Activated T-helper 2 cell treated with anti-CD3 and anti-CD28 coated beads, Interferon-gamma antibody, Interleukin-2, Interleukin-4, amounts not matched to agents 10 μg/mL and 5 μg/mL and 100 μg/mL, durations not matched to agents 14 hours and 24 hours and 36 hours (primary cell): Measurements from ENCODE around the gene GLT8D2. TPM values are rescaled to one million over a fixed set of nuclear protein-coding genes. Genes with fewer than 3 reads are reported as not detected.

ENCODE experiments used
- DNase-seq: peaks from one replicate; pipeline ENCODE4 v3.0.0; 2021; ENCODE audit warnings: low spot score
- H3K27ac Mint-ChIP-seq: one replicate; pipeline ENCODE4 v1.8.0; 2021; ENCODE audit warnings: mixed read lengths
- H3K27me3 Mint-ChIP-seq: one replicate; pipeline ENCODE4 v1.8.0; 2021; ENCODE audit warnings: low read depth, mixed read lengths
- H3K36me3 Mint-ChIP-seq: one replicate; pipeline ENCODE4 v1.8.0; 2021; ENCODE audit warnings: low read depth, mixed read lengths
- H3K4me1 Mint-ChIP-seq: one replicate; pipeline ENCODE4 v1.8.0; 2021; ENCODE audit warnings: low read depth, mixed read lengths
- H3K4me3 Mint-ChIP-seq: one replicate; pipeline ENCODE4 v1.8.0; 2021; ENCODE audit warnings: low read depth, mild to moderate bottlenecking, moderate library complexity, mixed read lengths
- H3K9me3 Mint-ChIP-seq: one replicate; pipeline ENCODE4 v1.8.0; 2021; ENCODE audit warnings: mixed read lengths
- intact Hi-C: fragments of 100-400 bp; cut with micrococcal nuclease; formaldehyde crosslinking; loops from one replicate; pipeline ENCODE4 v1.15.1; 2023
- total RNA-seq: library from RNA; stranded (reverse); gene quantifications from 2 replicates; pipeline ENCODE4 v1.2.3, GENCODE V29; 2022

The GLT8D2 gene
- total RNA-seq, 1 donor from 2014 or later: 0.11 TPM

DNA sequence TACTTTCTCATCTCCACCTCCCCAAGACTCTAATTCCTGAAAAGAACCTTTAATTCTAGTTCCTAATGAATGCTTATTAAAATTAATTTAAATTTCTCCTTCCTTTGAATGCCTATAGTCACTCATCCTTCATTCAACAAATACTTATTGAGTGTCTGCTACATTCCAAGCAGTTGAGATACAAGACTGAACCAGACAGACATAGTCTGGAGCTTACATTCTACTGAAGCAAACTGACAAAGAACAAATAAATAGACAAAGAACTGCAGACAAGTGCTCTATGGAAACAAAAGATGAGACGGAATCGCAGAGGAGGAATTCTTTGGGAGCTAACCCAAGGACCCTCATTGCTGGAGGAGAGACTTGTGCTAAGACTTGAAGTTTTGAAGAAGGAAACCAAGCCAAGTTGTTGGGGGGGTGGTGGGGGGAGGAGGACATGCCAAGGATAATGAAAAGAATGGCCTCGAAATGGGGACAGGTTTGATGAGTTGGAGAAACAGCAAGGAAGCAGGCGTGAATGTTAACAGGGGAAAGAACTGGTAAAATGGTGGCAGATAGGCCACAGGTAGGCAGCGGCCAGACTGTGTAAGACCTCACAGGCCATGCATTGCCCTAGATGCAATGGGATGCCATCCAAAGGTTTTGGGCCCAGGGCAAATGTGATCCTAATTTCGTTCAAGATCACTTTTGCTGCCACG lies 94.0 kb downstream of the GLT8D2 start:
- DNase-seq: no peak
- Mint-ChIP-seq H3K4me1 (peaks cover 42% of the 10 kb centered on the region), H3K27ac (peak overlapping the region; percentile 97), H3K36me3 (peaks cover 48% of the 10 kb centered on the region), H3K27me3 (no peaks in the 10 kb centered on the region), H3K4me3 (peak overlapping the region; percentile 96), H3K9me3 (no peaks in the 10 kb centered on the region)
- intact Hi-C loops: loop anchor here (5.0 kb wide), 1 partner anchor 331 kb away; no protein-coding TSS in a partner anchor

DNA sequence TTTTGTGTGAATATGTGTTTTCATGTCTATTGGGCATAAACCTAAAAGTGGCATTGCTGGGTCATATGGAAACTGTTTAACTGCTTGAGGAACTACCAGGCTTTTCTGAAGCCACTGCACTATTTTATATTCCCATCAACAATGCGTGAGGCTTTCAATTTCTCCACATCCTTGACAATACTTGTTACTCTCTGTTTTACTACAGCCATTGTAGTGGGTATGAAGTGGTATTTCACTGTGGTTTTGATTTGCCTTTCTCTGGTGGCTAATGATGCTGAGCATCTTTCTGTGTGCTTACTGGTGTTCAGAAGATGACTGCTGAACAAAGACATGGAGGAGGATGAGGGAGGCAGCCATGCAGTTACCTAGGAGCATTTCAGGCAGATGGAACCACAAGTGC lies 97.5 kb downstream of the GLT8D2 start:
- no peak for DNase-seq
- H3K36me3 Mint-ChIP-seq: peaks cover 82% of the 10 kb centered on the region
- intact Hi-C loops: no loop called here

DNA sequence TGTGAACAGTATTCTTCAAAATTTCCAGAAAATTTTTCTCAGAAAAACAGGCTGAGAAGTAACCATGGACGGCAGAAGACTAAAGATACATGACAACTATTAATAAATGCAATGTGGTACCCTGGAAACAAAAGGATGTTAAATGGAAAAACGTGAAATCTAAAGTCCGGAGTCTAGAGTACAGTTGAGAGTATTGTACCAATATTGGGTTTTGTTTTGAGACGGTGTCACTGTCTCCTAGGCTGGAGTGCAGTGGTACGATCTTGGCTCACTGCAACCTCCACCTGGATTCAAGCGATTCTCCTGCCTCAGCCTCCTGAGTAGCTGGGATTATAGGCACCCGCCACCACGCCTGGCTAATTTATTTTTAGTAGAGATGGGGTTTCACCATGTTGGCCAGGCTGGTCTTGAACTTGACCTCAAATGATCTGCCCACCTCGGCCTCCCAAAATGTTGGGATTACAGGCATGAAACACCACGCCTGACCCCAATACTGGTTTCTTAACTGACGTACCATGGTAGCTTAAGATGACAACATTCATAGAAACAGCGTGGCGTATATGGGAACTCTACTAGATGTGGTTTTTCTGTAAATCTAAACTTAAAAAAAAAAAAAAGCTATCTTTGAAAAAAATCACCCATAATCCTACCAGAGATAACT lies 101.1 kb downstream of the GLT8D2 start:
- Mint-ChIP-seq H3K4me1 (peaks cover 55% of the 10 kb centered on the region), H3K36me3 (peaks cover 96% of the 10 kb centered on the region), H3K27me3 (no peaks in the 10 kb centered on the region), H3K9me3 (no peaks in the 10 kb centered on the region), H3K27ac (peak overlapping the region; percentile 71), H3K4me3 (no peak overlapping the region)
- DNase-seq: no peak
- intact Hi-C loops: loop anchor here (2.0 kb wide), 1 partner anchor 16 kb away; the partner anchor contains the start of gene TDG

More for the DNA sequence above, 97.5 kb downstream of the GLT8D2 start:
- no peaks in the 10 kb centered on the region for H3K27me3 Mint-ChIP-seq
- H3K4me1 Mint-ChIP-seq: peaks cover 64% of the 10 kb centered on the region
- no peaks in the 10 kb centered on the region for H3K9me3 Mint-ChIP-seq
- H3K4me3 Mint-ChIP-seq: peak overlapping the region; percentile 64
- H3K27ac Mint-ChIP-seq: peak overlapping the region; percentile 93

DNA sequence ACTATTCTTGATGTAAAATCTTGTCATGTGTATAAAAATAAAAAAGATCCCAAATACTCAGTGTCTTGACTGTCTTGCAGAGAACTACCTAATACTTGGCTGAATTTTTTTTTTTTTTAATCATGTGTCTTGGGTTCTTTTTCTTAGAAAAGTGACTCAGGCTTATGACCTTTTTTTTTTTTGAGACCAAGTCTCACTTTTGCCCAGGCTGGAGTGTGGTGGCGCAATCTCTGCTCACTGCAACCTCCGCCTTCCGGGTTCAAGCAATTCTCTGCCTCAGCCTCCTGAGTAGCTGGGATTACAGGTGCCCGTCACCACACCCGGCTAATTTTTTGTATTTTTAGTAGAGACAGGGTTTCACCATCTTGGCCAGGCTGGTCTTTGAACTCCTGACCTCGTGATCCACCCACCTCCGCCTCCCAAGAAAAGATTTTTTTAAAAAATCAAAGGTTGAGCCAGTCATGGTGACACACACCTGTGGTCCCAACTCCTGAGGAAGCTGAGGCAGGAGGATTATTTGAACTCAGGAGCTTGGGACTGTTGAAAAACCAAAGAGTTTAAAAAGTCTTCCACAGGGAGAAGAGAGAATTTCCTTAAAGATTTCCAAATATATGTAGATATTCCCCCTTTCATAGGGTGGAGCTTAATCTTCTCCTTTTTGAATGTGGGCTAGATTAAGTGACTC lies 102.0 kb downstream of the GLT8D2 start:
- intact Hi-C loops: loop anchor here (1.0 to 2.0 kb wide), 2 partner anchors 17 to 18 kb away; partner anchors contain the start of genes HSP90B1 and TDG
- no peak for DNase-seq
- Mint-ChIP-seq H3K4me1 (peaks cover 53% of the 10 kb centered on the region), H3K27me3 (no peaks in the 10 kb centered on the region), H3K9me3 (no peaks in the 10 kb centered on the region), H3K4me3 (peak overlapping the region; percentile 21), H3K36me3 (peaks cover 96% of the 10 kb centered on the region), H3K27ac (peak overlapping the region; percentile 71)

DNA sequence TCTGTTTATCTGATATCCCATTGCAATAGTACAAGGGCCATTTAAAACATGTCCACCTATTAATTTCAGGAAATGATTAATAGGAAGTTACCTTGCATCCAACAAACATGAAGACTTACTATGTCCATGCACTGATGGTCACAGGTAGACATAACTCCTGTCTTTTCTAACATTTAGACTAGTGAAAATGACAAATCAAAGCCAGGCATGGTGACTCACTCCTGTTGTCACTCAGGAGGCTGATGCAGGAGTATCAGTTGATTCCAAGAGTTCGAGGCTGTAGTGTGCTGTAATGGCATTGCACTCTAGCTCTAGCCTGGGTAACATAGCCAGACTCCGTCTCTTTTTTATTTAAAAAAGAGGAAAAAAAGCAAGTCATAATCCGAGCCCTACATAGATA lies 105.0 kb downstream of the GLT8D2 start:
- H3K27me3 Mint-ChIP-seq: no peaks in the 10 kb centered on the region
- H3K4me3 Mint-ChIP-seq: no peak overlapping the region
- H3K9me3 Mint-ChIP-seq: no peaks in the 10 kb centered on the region
- H3K27ac Mint-ChIP-seq: no peak overlapping the region
- peaks cover 52% of the 10 kb centered on the region for H3K4me1 Mint-ChIP-seq
- intact Hi-C loops: no loop called here
- H3K36me3 Mint-ChIP-seq: peaks cover 99% of the 10 kb centered on the region
- DNase-seq: no peak

Other genes starting within 250 kb of the GLT8D2 start
- gene NT5DC3, start 209.0 kb downstream of the GLT8D2 start, total RNA-seq: 10.9 and 12.0 TPM in 2 replicates
- gene HSP90B1, start 119.8 kb downstream of the GLT8D2 start, total RNA-seq: 615 and 617 TPM in 2 replicates
- 76.6 and 77.3 TPM in 2 replicates for gene TDG, start 84.3 kb downstream of the GLT8D2 start, total RNA-seq
- gene HCFC2, start 14.3 kb upstream of the GLT8D2 start, total RNA-seq: 8.7 and 9.1 TPM in 2 replicates
- gene NFYB, start 88.0 kb upstream of the GLT8D2 start, total RNA-seq: 29.0 and 30.0 TPM in 2 replicates
- 83.7 and 96.4 TPM in 2 replicates for gene TXNRD1, start 165.6 kb upstream of the GLT8D2 start, total RNA-seq